Osteocyte (in vitro differentiated cells): Measurements from ENCODE around the gene TMEM126A. TPM values are rescaled to one million over a fixed set of nuclear protein-coding genes. Genes with fewer than 3 reads are reported as not detected.

Source experiments
- DNase-seq: peaks from one replicate; pipeline ENCODE4 v3.0.0; 2021; ENCODE audit warnings: mixed read lengths; ENCODE audit not compliant: unreplicated experiment; ENCODE audit errors: extremely low spot score
- H3K27ac Mint-ChIP-seq: one replicate; pipeline ENCODE4 v1.8.0; 2021; ENCODE audit warnings: mild to moderate bottlenecking, mixed read lengths; ENCODE audit not compliant: unreplicated experiment
- H3K27me3 Mint-ChIP-seq: one replicate; pipeline ENCODE4 v1.8.0; 2021; ENCODE audit warnings: mixed read lengths; ENCODE audit not compliant: unreplicated experiment
- H3K36me3 Mint-ChIP-seq: one replicate; pipeline ENCODE4 v1.8.0; 2021; ENCODE audit warnings: mixed read lengths; ENCODE audit not compliant: unreplicated experiment
- H3K4me1 Mint-ChIP-seq: one replicate; pipeline ENCODE4 v1.8.0; 2021; ENCODE audit warnings: mixed read lengths; ENCODE audit not compliant: unreplicated experiment
- H3K4me3 Mint-ChIP-seq: one replicate; pipeline ENCODE4 v1.8.0; 2021; ENCODE audit warnings: mild to moderate bottlenecking, moderate library complexity, mixed read lengths; ENCODE audit not compliant: unreplicated experiment
- H3K9me3 Mint-ChIP-seq: one replicate; pipeline ENCODE4 v1.8.0; 2021; ENCODE audit warnings: mixed read lengths; ENCODE audit not compliant: unreplicated experiment
- total RNA-seq: library from RNA; stranded (reverse); gene quantifications from 2 replicates; pipeline ENCODE4 v1.2.1, GENCODE V29; 2021
- TF ChIP-seq, protein P1 (sequence below): fragments of 200-600 bp; sonication (generic); IDR thresholded peaks from 2 replicates; pipeline ENCODE4 v1.5.0; 2021; ENCODE audit warnings: antibody characterized with exemption, mild to moderate bottlenecking, moderate library complexity

The TMEM126A gene
- total RNA-seq, 1 donor from 2014 or later: 28.9 TPM

DNA sequence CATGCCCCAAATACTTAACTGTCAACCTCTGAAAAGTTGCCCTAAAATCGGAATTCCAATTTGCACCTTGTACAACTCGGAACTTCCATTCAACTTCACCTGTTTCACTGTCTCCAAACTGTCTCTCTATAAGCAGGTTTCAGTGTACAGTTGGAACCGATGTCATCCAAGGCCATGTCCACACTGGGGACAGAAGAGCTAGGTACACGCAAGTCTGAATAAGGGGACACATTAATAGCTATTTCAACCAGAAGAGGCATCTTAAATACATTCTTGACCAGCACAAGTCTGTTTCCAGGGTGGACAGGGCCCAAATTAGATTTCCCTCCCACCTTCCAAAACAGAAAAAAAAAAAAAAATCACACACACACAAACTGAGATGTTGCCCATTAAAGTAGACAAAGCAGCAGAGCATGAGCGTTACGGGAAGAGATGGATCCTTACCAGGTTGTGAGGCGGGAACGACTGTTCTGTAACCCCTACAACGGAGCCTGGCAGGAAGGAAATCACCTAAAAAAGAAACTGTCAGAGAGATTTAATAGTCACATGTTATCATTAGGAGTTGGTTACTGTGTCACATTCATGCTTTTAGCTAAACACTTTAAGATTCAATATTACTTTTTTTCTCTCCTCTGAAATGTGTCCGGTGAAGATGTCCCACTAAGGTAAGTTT, 15.4 kb downstream of the TMEM126A start:
- H3K36me3 Mint-ChIP-seq: peaks cover 27% of the 10 kb centered on the region
- peak overlapping the region; percentile 98 for H3K27ac Mint-ChIP-seq
- no peak for DNase-seq

GRCh38 chr11:85663753-85664614, 16.2 kb downstream of the TMEM126A start:
- H3K36me3 Mint-ChIP-seq: peaks cover 21% of the 10 kb centered on the region
- H3K4me1 Mint-ChIP-seq: peaks cover 41% of the 10 kb centered on the region
- no peaks in the 10 kb centered on the region for H3K27me3 Mint-ChIP-seq
- H3K27ac Mint-ChIP-seq: peak overlapping the region; percentile 98
- H3K4me3 Mint-ChIP-seq: peak overlapping the region; percentile 96
- TF ChIP-seq, protein P1, sequence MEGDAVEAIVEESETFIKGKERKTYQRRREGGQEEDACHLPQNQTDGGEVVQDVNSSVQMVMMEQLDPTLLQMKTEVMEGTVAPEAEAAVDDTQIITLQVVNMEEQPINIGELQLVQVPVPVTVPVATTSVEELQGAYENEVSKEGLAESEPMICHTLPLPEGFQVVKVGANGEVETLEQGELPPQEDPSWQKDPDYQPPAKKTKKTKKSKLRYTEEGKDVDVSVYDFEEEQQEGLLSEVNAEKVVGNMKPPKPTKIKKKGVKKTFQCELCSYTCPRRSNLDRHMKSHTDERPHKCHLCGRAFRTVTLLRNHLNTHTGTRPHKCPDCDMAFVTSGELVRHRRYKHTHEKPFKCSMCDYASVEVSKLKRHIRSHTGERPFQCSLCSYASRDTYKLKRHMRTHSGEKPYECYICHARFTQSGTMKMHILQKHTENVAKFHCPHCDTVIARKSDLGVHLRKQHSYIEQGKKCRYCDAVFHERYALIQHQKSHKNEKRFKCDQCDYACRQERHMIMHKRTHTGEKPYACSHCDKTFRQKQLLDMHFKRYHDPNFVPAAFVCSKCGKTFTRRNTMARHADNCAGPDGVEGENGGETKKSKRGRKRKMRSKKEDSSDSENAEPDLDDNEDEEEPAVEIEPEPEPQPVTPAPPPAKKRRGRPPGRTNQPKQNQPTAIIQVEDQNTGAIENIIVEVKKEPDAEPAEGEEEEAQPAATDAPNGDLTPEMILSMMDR: peak; percentile 62
- peak; percentile 87 for DNase-seq
- H3K9me3 Mint-ChIP-seq: no peaks in the 10 kb centered on the region

More for the DNA sequence above, 15.4 kb downstream of the TMEM126A start:
- peaks cover 43% of the 10 kb centered on the region for H3K4me1 Mint-ChIP-seq
- no peaks in the 10 kb centered on the region for H3K27me3 Mint-ChIP-seq
- TF ChIP-seq, protein P1: no peak
- no peaks in the 10 kb centered on the region for H3K9me3 Mint-ChIP-seq
- H3K4me3 Mint-ChIP-seq: peak overlapping the region; percentile 96

DNA sequence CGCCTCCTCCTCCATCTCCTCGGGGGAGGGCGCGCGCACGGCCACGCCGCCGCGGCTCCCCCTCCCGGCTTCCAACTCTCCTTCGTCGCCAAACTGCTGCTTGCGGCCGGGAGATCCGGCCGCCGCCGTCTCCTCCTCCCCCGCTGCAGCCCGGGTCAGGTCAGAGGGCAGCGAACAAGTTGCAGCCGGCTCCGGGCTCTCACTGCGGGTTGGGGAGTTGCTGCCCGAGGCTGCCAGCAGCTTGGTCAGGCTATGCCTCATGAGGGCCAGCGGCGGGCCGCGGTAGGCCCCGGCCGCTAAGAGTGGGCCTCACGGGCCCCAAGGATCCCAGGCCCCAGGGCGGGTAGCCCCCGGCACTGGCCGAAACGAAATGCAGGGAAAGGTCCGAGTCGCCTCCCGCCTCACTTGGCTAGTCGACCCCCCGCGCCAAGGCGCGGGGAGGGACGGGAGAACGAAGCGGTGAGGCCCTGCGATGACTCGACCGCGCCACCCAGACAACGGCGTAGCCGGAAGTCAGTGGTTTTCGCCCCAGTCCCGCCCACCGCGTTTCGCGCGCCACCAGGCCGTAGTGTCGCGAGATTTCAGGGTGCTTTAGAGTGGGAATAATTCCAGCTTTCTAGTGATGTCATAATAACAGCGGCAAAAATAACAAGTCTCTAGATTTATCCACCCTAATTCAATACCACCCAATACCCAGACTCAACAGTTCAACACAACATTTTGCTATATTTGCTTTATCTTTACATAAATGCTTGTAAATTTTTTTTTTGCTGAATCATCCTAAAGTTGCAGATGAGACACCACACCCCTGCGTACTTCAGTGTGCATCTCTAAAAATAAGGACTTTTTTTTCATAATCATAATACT, 17.1 kb downstream of the TMEM126A start, which contains the start of gene CREBZF:
TSS of gene CREBZF (minus strand) at position 515 of the 867 bp plus-strand sequence. CDS start at position 261, 254 bp downstream.
- no peaks in the 10 kb centered on the region for H3K9me3 Mint-ChIP-seq
- TF ChIP-seq, protein P1: no peak
- peaks cover 15% of the 10 kb centered on the region for H3K36me3 Mint-ChIP-seq
- H3K4me3 Mint-ChIP-seq: peak within 1 kb of the TSS; percentile 96
- no peaks in the 10 kb centered on the region for H3K27me3 Mint-ChIP-seq
- peak within 1 kb of the TSS; percentile 98 for H3K27ac Mint-ChIP-seq
- peaks cover 36% of the 10 kb centered on the region for H3K4me1 Mint-ChIP-seq
- peak; percentile 99 for DNase-seq

- H3K4me3 Mint-ChIP-seq: peak overlapping the region; percentile 26
- TF ChIP-seq, protein P1: no peak
- peaks cover 9% of the 10 kb centered on the region for H3K36me3 Mint-ChIP-seq
These were observed 18.0 kb downstream of the TMEM126A start for GRCh38 chr11:85665733-85666132.

More at GRCh38 chr11:85665733-85666132, 18.0 kb downstream of the TMEM126A start:
- H3K27ac Mint-ChIP-seq: peak overlapping the region; percentile 98
- H3K27me3 Mint-ChIP-seq: no peaks in the 10 kb centered on the region
- DNase-seq: no peak
- no peaks in the 10 kb centered on the region for H3K9me3 Mint-ChIP-seq
- H3K4me1 Mint-ChIP-seq: peaks cover 27% of the 10 kb centered on the region
